Parathyroid adenoma (tissue), 2 donors: Measurements from ENCODE around the gene COX14.

Experiments
- H2AFZ ChIP-seq: fragments of 300-600 bp; sonication (generic); one replicate; pipeline ENCODE4 v1.7.0; 2017; ENCODE audit warnings: antibody characterized with exemption, mild to moderate bottlenecking
- H3K27ac ChIP-seq: fragments of 300-600 bp; sonication (generic); one replicate; pipeline ENCODE4 v1.7.0; 2017
- H3K27me3 ChIP-seq: fragments of 300-600 bp; sonication (generic); one replicate; pipeline ENCODE4 v1.7.0; 2017; ENCODE audit warnings: low read length; ENCODE audit not compliant: control insufficient read depth, insufficient read depth
- H3K36me3 ChIP-seq: fragments of 300-600 bp; sonication (generic); one replicate; pipeline ENCODE4 v1.7.0; 2017; ENCODE audit warnings: low read length; ENCODE audit not compliant: control insufficient read depth, insufficient read depth
- H3K4me1 ChIP-seq: fragments of 300-600 bp; sonication (generic); one replicate; pipeline ENCODE4 v1.7.0; 2017; ENCODE audit warnings: control low read depth
- H3K4me2 ChIP-seq: fragments of 300-600 bp; sonication (generic); one replicate; pipeline ENCODE4 v1.7.0; 2017; ENCODE audit warnings: low read length
- H3K4me3 ChIP-seq: fragments of 300-600 bp; sonication (generic); one replicate; pipeline ENCODE4 v1.7.0; 2017; ENCODE audit warnings: low read depth, low read length
- H3K79me2 ChIP-seq: fragments of 300-600 bp; sonication (generic); one replicate; pipeline ENCODE4 v1.7.0; 2017; ENCODE audit warnings: control low read depth
- H3K9ac ChIP-seq: fragments of 300-600 bp; sonication (generic); one replicate; pipeline ENCODE4 v1.7.0; 2017; ENCODE audit warnings: mild to moderate bottlenecking
- H3K9me3 ChIP-seq: fragments of 300-600 bp; sonication (generic); one replicate; pipeline ENCODE4 v1.7.0; 2017; ENCODE audit warnings: low read length; ENCODE audit not compliant: control insufficient read depth
- TF ChIP-seq, protein P1 (sequence below): fragments of 300-600 bp; sonication (generic); IDR thresholded peaks from one replicate; pipeline ENCODE4 v1.7.0; 2017; ENCODE audit warnings: antibody characterized with exemption, mild to moderate bottlenecking
- donor health status: primary hyperparathyroidism.

Gene COX14

DNA sequence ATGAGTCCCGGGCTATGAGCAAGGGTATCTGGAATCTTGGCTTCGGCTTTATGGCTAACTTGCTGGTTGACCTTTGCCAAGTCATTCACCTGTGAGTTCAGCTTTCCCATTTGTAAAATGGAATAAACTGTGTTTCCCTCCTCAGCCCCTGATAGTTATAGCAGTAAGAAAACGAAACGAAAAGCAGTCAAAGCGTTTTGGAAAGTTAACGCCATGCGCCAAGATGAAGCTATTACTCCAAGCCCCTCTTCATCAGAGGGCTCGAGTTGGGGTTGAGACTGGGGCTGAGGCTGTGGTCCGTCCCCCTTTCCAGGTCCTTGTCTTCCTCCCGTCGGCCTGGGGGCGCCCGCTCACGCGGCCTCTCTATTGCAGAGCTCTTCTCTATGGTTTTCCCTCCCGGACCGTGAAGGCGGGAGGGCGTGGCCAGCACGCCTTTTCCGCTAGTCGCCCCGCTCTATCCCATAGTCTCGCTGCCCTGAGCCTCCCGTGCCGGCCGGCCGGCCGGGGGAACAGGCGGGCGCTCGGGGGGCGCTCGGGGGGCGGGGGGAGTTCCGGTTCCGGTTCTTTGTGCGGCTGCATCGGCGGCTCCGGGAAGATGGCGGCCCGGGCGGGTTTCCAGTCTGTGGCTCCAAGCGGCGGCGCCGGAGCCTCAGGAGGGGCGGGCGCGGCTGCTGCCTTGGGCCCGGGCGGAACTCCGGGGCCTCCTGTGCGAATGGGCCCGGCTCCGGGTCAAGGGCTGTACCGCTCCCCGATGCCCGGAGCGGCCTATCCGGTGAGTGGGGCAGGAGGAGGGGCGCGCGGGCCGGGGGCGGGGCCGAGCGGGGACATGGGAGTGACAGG is 27.0 kb upstream of the COX14 start, which contains the start of gene SMARCD1:
TSS of gene SMARCD1 (plus strand) at position 568 of the 840 bp plus-strand sequence. CDS start at position 596, 28 bp downstream.
- no peaks in the 10 kb centered on the region for H3K27me3 ChIP-seq
- peak within 1 kb of the TSS; percentile 68 for H3K9ac ChIP-seq
- peak within 1 kb of the TSS; percentile 73 for H3K4me2 ChIP-seq
- peak within 1 kb of the TSS; percentile 93 for H3K27ac ChIP-seq
- H3K79me2 ChIP-seq, result peaks cover 5% of the 10 kb centered on the region
- H3K36me3 ChIP-seq, result no peaks in the 10 kb centered on the region
- TF ChIP-seq, protein P1, sequence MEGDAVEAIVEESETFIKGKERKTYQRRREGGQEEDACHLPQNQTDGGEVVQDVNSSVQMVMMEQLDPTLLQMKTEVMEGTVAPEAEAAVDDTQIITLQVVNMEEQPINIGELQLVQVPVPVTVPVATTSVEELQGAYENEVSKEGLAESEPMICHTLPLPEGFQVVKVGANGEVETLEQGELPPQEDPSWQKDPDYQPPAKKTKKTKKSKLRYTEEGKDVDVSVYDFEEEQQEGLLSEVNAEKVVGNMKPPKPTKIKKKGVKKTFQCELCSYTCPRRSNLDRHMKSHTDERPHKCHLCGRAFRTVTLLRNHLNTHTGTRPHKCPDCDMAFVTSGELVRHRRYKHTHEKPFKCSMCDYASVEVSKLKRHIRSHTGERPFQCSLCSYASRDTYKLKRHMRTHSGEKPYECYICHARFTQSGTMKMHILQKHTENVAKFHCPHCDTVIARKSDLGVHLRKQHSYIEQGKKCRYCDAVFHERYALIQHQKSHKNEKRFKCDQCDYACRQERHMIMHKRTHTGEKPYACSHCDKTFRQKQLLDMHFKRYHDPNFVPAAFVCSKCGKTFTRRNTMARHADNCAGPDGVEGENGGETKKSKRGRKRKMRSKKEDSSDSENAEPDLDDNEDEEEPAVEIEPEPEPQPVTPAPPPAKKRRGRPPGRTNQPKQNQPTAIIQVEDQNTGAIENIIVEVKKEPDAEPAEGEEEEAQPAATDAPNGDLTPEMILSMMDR, result peak; percentile 52
- H3K4me1 ChIP-seq, result peaks cover 11% of the 10 kb centered on the region
- H2AFZ ChIP-seq, result peak within 1 kb of the TSS; percentile 84
- H3K4me3 ChIP-seq, result peak within 1 kb of the TSS; percentile 79
- H3K9me3 ChIP-seq, result no peaks in the 10 kb centered on the region

DNA sequence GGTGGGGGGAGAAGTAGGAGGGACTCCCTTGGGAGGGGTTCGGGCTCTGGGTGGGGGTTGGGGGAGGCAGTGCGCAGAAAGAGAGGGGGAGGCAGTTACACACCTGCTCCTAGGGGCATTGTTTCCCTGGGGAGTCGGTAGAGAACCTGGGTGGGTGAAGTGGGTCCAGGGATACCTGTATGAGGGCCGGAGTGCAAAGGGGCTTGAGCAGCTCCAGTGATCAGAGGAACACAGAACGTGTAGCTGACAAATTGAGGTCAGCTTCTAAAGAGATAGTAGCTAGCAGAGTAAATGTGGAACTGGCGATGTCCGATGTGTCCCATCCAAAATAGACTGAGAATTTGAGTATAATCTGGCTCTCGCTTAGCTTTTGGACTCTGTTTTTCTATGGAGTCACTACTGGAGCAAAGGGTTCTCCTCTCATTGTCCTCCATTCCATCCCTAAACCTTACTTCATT is 26.4 kb upstream of the COX14 start:
- Histone ChIP-seq H3K79me2 (peaks cover 7% of the 10 kb centered on the region), H2AFZ (peak overlapping the region; percentile 84), H3K9me3 (no peaks in the 10 kb centered on the region), H3K9ac (no peak overlapping the region), H3K27me3 (no peaks in the 10 kb centered on the region), H3K4me3 (peak overlapping the region; percentile 79), H3K4me2 (peak overlapping the region; percentile 73), H3K36me3 (no peaks in the 10 kb centered on the region), H3K4me1 (peaks cover 11% of the 10 kb centered on the region), H3K27ac (peak overlapping the region; percentile 93)
- TF ChIP-seq, protein P1, result no peak

DNA sequence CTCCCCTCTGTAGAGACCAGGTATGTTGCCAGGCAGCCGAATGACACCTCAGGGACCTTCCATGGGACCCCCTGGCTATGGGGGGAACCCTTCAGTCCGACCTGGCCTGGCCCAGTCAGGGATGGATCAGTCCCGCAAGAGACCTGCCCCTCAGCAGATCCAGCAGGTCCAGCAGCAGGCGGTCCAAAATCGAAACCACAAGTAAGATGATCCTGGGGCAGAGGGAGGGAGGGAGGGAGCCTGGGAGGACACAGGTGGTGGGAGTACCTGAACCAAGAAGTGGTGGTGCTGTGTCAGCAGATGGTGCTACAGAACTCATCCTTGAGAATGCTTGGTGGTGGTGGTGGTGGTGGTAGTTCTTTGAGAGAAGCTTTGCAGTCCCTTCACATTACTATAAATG is 25.9 kb upstream of the COX14 start:
- peak overlapping the region; percentile 73 for H3K4me2 ChIP-seq
- H3K79me2 ChIP-seq, result peaks cover 7% of the 10 kb centered on the region
- H3K27me3 ChIP-seq, result no peaks in the 10 kb centered on the region
- H3K36me3 ChIP-seq, result no peaks in the 10 kb centered on the region
- H2AFZ ChIP-seq, result peak overlapping the region; percentile 84
- H3K4me1 ChIP-seq, result peaks cover 11% of the 10 kb centered on the region
- no peak overlapping the region for H3K9ac ChIP-seq
- TF ChIP-seq, protein P1, result no peak
- H3K4me3 ChIP-seq, result peak overlapping the region; percentile 79
- peak overlapping the region; percentile 93 for H3K27ac ChIP-seq
- no peaks in the 10 kb centered on the region for H3K9me3 ChIP-seq

DNA sequence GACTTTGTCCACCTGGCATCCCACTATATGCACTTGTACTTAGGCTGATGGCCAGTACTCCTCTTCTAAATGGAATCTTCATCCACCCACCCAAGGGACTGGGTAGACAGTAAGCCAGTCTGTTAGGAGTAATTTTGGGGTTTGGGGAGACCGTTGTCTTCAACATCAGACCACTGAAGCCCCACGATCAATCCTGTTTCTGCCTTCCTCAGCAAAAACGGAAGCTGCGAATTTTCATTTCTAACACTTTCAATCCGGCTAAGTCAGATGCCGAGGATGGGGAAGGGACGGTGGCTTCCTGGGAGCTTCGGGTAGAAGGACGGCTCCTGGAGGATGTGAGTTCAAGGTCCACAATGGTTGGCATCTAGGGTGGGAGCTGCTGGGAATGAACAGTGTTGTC is 24.9 kb upstream of the COX14 start:
- Histone ChIP-seq H3K36me3 (no peaks in the 10 kb centered on the region), H3K4me1 (peaks cover 11% of the 10 kb centered on the region), H3K27ac (peak overlapping the region; percentile 93), H3K79me2 (peaks cover 9% of the 10 kb centered on the region), H2AFZ (no peak overlapping the region), H3K4me3 (no peak overlapping the region), H3K9me3 (no peaks in the 10 kb centered on the region), H3K9ac (no peak overlapping the region), H3K27me3 (no peaks in the 10 kb centered on the region), H3K4me2 (no peak overlapping the region)
- TF ChIP-seq, protein P1, result no peak
